SK-N-SH treated with all-trans-retinoic acid at 6 μM for 48 hours (cell line): ENCODE data around the gene CYBA.

ENCODE experiments used
- ATAC-seq: fragments of 200-7000 bp; cut with Tn5 transposase; 3 replicates; pipeline ENCODE4 v1.9.1; 2020; ENCODE audit warnings: mild to moderate bottlenecking, moderate library complexity
- ARNTL ChIP-seq: fragments of 450-650 bp; formaldehyde crosslinking; IDR thresholded peaks from 2 replicates; pipeline ENCODE4 v1.5.0; 2020; ENCODE audit warnings: low read depth, mild to moderate bottlenecking, moderate library complexity, borderline replicate concordance
- BACH2 ChIP-seq: fragments of 250-450 bp; sonication (Bioruptor Pico); IDR thresholded peaks from 2 replicates; pipeline ENCODE4 v1.9.0; 2021; ENCODE audit warnings: mild to moderate bottlenecking, borderline replicate concordance
- ESRRG ChIP-seq: fragments of 250-450 bp; sonication (Bioruptor Pico); IDR thresholded peaks from 2 replicates; pipeline ENCODE4 v1.6.1; 2021; ENCODE audit warnings: mild to moderate bottlenecking
- GLIS3 ChIP-seq: fragments of 250-450 bp; sonication (Bioruptor Pico); IDR thresholded peaks from 2 replicates; pipeline ENCODE4 v1.5.0; 2020; ENCODE audit warnings: mild to moderate bottlenecking, moderate library complexity
- ISL1 ChIP-seq: fragments of 250-450 bp; sonication (Bioruptor Pico); IDR thresholded peaks from 2 replicates; pipeline ENCODE4 v2.1.2; 2022; ENCODE audit warnings: mild to moderate bottlenecking, moderate library complexity
- OSR1 ChIP-seq: fragments of 250-450 bp; sonication (Bioruptor Pico); IDR thresholded peaks from 2 replicates; pipeline ENCODE4 v1.8.0; 2022; ENCODE audit warnings: moderate library complexity, mild to moderate bottlenecking, inconsistent platforms
- PPARA ChIP-seq: fragments of 250-450 bp; sonication (Bioruptor Pico); IDR thresholded peaks from 2 replicates; pipeline ENCODE4 v1.5.0; 2020; ENCODE audit warnings: mild to moderate bottlenecking, borderline replicate concordance
- RARB ChIP-seq: fragments of 250-450 bp; sonication (Bioruptor Pico); IDR thresholded peaks from 2 replicates; pipeline ENCODE4 v1.8.0; 2021; ENCODE audit warnings: mild to moderate bottlenecking, moderate library complexity
- SNAI2 ChIP-seq: fragments of 250-450 bp; sonication (Bioruptor Pico); IDR thresholded peaks from 2 replicates; pipeline ENCODE4 v1.5.0; 2020; ENCODE audit warnings: mild to moderate bottlenecking, moderate library complexity
- TCF4 ChIP-seq: fragments of 250-450 bp; sonication (Bioruptor Pico); IDR thresholded peaks from 2 replicates; pipeline ENCODE4 v1.8.0; 2021; ENCODE audit warnings: mild to moderate bottlenecking, moderate library complexity, borderline replicate concordance
- TOX ChIP-seq: fragments of 250-450 bp; sonication (Bioruptor Pico); IDR thresholded peaks from 2 replicates; pipeline ENCODE4 v1.8.0; 2021; ENCODE audit warnings: mild to moderate bottlenecking, moderate library complexity, borderline replicate concordance
- ZC3H10 ChIP-seq: fragments of 250-450 bp; sonication (Bioruptor Pico); IDR thresholded peaks from 2 replicates; pipeline ENCODE4 v1.5.1; 2021; ENCODE audit warnings: mild to moderate bottlenecking, moderate library complexity
- ZFP3 ChIP-seq: fragments of 250-450 bp; sonication (Bioruptor Pico); IDR thresholded peaks from 2 replicates; pipeline ENCODE4 v1.5.0; 2020; ENCODE audit warnings: mild to moderate bottlenecking, moderate library complexity
- ZFP30 ChIP-seq: fragments of 450-650 bp; formaldehyde crosslinking; IDR thresholded peaks from 2 replicates; pipeline ENCODE4 v1.5.0; 2022; ENCODE audit warnings: mild to moderate bottlenecking, moderate library complexity
- ZNF565 ChIP-seq: fragments of 450-650 bp; formaldehyde crosslinking; conservative IDR thresholded peaks from 2 replicates; pipeline ENCODE4 v1.5.0; 2020; ENCODE audit warnings: low read depth, mild to moderate bottlenecking, moderate library complexity
- ZNF70 ChIP-seq: fragments of 450-650 bp; formaldehyde crosslinking; IDR thresholded peaks from 2 replicates; pipeline ENCODE4 v1.5.0; 2020; ENCODE audit warnings: mild to moderate bottlenecking, moderate library complexity
- ZNF8 ChIP-seq: fragments of 450-650 bp; formaldehyde crosslinking; IDR thresholded peaks from 2 replicates; pipeline ENCODE4 v1.5.0; 2020; ENCODE audit warnings: mild to moderate bottlenecking, moderate library complexity
- TF ChIP-seq, protein P1 (sequence below): fragments of 250-450 bp; sonication (Bioruptor Pico); IDR thresholded peaks from 2 replicates; pipeline ENCODE4 v1.8.0; 2021; ENCODE audit warnings: low read depth, mild to moderate bottlenecking, moderate library complexity, borderline replicate concordance
- TF ChIP-seq, protein P2 (sequence below): fragments of 250-450 bp; sonication (Bioruptor Pico); IDR thresholded peaks from 2 replicates; pipeline ENCODE4 v1.5.0; 2020; ENCODE audit warnings: mild to moderate bottlenecking, moderate library complexity
- TF ChIP-seq, protein P3 (sequence below): fragments of 250-450 bp; sonication (Bioruptor Pico); IDR thresholded peaks from 2 replicates; pipeline ENCODE4 v1.8.0; 2020; ENCODE audit warnings: mild to moderate bottlenecking, moderate library complexity, borderline replicate concordance
- TF ChIP-seq, protein P4 (sequence below): fragments of 250-450 bp; sonication (Bioruptor Pico); IDR thresholded peaks from 2 replicates; pipeline ENCODE4 v1.5.1; 2021; ENCODE audit warnings: mild to moderate bottlenecking, moderate library complexity

Gene CYBA

DNA sequence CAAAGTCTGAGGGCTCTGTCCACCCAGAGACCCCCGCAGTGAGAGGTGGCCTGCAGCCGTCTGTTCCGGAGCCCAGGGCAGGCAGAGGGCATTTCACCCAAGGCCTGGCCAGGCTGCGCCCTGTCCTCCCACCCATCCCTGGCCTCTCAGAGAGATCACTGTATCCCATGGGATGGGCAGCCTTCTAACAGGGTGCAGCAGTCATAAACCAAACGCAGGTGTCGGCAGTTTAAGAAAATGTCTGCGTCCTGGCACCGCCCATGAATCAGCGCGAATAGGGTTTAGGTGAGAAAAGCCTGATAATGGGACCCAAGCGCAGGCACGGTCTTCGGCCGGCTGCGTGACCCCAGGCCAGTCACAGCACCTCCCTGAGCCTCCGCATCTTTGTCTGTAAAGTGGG is 5.4 kb downstream of the CYBA start (continued):
- TF ChIP-seq, protein P1, sequence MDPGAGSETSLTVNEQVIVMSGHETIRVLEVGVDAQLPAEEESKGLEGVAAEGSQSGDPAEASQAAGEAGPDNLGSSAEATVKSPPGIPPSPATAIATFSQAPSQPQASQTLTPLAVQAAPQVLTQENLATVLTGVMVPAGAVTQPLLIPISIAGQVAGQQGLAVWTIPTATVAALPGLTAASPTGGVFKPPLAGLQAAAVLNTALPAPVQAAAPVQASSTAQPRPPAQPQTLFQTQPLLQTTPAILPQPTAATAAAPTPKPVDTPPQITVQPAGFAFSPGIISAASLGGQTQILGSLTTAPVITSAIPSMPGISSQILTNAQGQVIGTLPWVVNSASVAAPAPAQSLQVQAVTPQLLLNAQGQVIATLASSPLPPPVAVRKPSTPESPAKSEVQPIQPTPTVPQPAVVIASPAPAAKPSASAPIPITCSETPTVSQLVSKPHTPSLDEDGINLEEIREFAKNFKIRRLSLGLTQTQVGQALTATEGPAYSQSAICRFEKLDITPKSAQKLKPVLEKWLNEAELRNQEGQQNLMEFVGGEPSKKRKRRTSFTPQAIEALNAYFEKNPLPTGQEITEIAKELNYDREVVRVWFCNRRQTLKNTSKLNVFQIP (CRISPR knock-in tag): no peak
- TF ChIP-seq PPARA (CRISPR knock-in tag): no peak

DNA sequence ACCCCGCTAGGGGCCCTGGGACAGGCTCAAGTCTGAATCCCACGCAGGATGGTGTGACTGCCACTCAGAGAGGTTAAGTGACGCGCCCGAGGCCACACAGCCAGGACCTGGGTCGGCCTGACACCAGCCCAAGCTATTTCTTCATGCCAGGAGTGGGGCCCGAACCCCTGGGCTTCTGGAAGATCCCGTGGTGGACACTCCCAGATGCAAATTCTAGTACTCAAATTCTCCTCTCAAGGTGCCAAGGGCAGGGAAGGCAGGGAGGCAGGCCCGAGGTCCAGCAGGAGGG is 7.3 kb downstream of the CYBA start:
- TF ChIP-seq ZNF565 (CRISPR knock-in tag): no peak
- no peak for TF ChIP-seq ARNTL (CRISPR knock-in tag)
- TF ChIP-seq, protein P1 (CRISPR knock-in tag): no peak
- TF ChIP-seq, protein P2, sequence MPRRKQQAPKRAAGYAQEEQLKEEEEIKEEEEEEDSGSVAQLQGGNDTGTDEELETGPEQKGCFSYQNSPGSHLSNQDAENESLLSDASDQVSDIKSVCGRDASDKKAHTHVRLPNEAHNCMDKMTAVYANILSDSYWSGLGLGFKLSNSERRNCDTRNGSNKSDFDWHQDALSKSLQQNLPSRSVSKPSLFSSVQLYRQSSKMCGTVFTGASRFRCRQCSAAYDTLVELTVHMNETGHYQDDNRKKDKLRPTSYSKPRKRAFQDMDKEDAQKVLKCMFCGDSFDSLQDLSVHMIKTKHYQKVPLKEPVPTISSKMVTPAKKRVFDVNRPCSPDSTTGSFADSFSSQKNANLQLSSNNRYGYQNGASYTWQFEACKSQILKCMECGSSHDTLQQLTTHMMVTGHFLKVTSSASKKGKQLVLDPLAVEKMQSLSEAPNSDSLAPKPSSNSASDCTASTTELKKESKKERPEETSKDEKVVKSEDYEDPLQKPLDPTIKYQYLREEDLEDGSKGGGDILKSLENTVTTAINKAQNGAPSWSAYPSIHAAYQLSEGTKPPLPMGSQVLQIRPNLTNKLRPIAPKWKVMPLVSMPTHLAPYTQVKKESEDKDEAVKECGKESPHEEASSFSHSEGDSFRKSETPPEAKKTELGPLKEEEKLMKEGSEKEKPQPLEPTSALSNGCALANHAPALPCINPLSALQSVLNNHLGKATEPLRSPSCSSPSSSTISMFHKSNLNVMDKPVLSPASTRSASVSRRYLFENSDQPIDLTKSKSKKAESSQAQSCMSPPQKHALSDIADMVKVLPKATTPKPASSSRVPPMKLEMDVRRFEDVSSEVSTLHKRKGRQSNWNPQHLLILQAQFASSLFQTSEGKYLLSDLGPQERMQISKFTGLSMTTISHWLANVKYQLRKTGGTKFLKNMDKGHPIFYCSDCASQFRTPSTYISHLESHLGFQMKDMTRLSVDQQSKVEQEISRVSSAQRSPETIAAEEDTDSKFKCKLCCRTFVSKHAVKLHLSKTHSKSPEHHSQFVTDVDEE (CRISPR knock-in tag): no peak
- ATAC-seq: no peak

DNA sequence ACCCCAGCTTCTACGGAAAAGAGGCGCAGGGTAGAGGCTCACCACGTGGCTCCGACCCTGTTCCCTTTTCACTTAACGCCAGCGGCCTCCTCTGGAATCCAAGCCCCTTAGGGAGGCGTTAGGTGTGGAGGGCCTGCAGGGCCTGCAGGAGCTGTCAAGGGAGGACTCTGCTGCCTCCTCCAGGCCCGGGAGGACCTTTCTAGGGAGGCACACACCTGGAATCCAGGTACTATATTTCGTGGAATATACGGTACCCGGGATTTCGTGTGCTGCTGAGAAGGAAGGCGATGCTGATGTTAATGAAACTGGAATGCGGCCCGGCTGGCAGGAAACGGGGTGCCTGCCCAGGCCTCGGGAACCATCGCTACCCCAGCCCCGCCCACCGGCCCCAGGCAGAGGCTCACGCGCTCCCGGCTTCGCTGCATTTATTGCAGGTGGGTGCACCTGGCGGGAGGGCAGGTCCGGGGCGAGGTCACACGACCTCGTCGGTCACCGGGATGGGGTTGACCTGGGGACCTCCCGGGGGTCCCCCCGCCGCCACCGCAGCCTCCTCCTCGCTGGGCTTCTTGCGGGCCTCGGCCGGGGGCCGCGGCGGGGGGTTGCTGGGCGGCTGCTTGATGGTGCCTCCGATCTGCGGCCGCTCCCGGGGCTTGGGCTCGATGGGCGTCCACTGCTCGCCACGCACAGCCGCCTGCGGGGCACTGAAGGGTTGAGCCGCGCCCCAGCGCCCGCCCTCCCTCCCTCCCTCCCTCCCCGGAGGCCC is 7.8 kb downstream of the CYBA start:
- TF ChIP-seq ISL1 (CRISPR knock-in tag) (no peak), ESRRG (no peak), RARB (no peak), BACH2 (CRISPR knock-in tag) (no peak), ZNF70 (CRISPR knock-in tag) (no peak), GLIS3 (CRISPR knock-in tag) (no peak), ZNF8 (CRISPR knock-in tag) (no peak), ZFP30 (CRISPR knock-in tag) (no peak), ZFP3 (CRISPR knock-in tag) (no peak), ARNTL (CRISPR knock-in tag) (no peak), ZC3H10 (CRISPR knock-in tag) (no peak), TOX (CRISPR knock-in tag) (no peak), TCF4 (no peak), OSR1 (CRISPR knock-in tag) (no peak), PPARA (CRISPR knock-in tag) (no peak), SNAI2 (CRISPR knock-in tag) (no peak)
- TF ChIP-seq, protein P3, sequence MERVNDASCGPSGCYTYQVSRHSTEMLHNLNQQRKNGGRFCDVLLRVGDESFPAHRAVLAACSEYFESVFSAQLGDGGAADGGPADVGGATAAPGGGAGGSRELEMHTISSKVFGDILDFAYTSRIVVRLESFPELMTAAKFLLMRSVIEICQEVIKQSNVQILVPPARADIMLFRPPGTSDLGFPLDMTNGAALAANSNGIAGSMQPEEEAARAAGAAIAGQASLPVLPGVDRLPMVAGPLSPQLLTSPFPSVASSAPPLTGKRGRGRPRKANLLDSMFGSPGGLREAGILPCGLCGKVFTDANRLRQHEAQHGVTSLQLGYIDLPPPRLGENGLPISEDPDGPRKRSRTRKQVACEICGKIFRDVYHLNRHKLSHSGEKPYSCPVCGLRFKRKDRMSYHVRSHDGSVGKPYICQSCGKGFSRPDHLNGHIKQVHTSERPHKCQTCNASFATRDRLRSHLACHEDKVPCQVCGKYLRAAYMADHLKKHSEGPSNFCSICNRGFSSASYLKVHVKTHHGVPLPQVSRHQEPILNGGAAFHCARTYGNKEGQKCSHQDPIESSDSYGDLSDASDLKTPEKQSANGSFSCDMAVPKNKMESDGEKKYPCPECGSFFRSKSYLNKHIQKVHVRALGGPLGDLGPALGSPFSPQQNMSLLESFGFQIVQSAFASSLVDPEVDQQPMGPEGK: no peak
- TF ChIP-seq, protein P1 (CRISPR knock-in tag): no peak
- TF ChIP-seq, protein P4, sequence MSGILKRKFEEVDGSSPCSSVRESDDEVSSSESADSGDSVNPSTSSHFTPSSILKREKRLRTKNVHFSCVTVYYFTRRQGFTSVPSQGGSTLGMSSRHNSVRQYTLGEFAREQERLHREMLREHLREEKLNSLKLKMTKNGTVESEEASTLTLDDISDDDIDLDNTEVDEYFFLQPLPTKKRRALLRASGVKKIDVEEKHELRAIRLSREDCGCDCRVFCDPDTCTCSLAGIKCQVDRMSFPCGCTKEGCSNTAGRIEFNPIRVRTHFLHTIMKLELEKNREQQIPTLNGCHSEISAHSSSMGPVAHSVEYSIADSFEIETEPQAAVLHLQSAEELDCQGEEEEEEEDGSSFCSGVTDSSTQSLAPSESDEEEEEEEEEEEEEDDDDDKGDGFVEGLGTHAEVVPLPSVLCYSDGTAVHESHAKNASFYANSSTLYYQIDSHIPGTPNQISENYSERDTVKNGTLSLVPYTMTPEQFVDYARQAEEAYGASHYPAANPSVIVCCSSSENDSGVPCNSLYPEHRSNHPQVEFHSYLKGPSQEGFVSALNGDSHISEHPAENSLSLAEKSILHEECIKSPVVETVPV: no peak
- ATAC-seq: no peak
